ENCODE results near the gene HSPA1A.

Gene HSPA1A

GRCh38 chr6:31865205-31866118 lies 50.1 kb downstream of the HSPA1A start:
- DNase-seq = no peak

Measured in NCI-H1092 treated with DMSO at 0.1 percent for 48 hours (cell line).